IPS DF 4.7 (cell line): ENCODE measurements around the gene LUZP2.

Experiments
- DNase-seq: peaks from one replicate; pipeline ENCODE4 v3.0.0-alpha.2; 2013; ENCODE audit warnings: low spot score; ENCODE audit errors: extremely low read depth

The LUZP2 gene

DNA sequence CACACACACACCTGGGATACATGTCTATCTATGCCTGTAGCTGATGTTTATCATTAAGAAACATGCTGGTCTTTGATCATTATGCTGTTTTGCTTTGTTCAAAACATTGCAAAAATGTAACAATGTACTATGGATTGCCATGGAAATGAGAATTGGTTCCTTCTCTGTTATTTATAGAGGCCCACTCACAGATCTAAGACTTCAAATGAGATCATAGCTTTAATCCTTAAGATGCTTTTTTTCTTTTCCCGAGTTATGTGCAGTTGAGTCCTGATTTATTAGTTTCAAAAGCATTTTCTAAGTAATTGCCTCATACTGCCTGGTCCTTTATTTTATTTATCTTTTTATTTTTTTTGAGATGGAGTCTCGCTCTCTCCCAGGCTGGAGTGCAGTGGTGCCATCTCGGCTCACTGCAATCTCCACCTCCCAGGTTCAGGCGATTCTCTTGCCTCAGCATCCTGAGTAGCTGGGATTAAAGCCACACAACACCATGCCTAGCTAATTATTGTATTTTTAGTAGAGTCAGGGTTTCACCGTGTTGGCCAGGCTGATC, 131.4 kb downstream of the LUZP2 start:
- no peak for DNase-seq

DNA sequence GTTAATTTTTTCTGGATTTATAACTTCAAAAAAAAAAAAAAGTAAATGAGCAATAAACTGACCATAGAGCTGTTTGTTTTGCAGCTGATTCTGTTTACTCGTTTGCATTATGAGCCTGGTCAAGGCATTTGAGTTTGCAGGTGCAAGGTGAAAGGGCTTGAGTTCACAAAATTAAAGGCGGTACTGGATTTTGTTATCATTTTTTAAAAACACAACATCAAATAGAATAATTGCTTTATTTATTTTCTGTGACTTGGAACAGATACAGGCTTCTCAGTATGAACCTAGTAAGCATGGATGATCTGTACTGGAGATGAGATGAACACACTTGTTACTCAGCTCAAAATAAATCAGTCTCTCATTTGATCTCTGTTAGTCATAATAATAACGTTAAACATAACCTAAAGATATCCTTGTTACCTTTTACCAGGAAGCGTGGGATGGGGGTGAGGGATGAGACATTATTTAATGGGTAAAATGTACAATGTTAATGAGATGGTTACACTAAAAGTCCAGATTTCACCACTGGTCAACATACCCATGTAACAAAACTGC, 137.8 kb downstream of the LUZP2 start:
- no peak for DNase-seq

DNA sequence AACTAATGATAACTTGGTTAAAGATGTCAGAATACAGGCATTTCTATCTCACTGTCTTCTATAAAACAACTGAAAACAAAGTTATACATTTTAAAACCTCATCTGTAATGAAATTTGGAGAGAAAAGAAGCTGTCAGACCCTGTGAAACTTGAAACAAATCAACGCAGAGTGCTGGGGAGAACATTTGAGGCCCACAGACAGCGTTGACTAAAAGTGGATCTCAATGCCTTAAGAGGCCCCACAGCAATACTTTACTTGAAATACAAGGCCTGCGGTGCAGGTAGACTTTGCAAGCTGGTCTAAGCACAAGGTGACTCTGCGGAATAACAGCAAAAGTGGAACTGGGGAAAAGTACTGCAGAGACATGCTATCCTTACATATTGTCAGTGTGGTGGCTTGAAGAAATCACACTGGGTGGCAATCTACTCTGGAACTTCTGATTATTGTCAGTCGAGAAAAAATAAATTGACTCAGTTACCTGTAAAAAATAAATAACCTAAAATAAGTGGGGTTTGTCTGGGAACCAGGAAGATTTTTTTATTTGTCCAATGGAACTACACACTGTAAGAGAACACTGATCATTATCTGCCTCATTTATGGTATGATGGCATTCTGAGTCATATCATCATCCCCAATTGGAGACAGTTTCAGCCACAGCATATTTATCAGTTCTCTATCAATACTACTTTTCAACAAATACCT, 138.9 kb downstream of the LUZP2 start:
- DNase-seq = no peak

DNA sequence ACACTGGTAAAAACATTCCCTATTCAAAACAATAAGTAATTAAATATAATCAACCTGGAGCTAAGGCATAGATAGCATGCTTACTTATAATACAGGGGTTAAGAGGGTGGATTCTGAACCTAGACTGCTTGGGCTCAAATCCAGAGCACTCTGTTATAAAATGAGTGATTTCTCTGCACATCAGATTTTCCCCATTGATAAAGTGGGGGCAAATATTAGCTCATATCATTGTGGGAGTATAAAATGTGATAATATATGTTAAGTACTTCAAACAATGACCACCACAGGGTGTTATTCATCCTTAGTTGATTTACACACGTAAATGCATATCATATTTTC, 139.4 kb downstream of the LUZP2 start:
- no peak for DNase-seq

DNA sequence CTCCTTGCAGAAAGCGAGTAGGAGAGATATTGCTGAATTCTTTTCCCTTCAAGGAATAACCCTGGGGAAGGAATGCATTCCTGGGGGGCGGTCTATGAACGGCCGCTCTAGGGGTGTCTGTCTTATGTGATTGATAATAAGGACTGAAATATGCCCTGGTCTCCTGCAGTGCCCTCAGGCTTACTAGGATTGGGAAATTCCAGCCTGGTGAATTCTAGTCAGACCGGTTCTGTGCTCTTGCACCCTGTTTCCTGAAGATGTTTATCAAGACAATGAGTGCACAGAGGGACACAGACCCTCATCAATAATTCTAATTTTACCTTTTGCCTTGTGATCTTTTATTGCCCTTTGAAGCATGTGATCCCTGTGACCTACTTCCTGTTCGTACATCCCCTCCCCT, 140.7 kb downstream of the LUZP2 start:
- DNase-seq = no peak

DNA sequence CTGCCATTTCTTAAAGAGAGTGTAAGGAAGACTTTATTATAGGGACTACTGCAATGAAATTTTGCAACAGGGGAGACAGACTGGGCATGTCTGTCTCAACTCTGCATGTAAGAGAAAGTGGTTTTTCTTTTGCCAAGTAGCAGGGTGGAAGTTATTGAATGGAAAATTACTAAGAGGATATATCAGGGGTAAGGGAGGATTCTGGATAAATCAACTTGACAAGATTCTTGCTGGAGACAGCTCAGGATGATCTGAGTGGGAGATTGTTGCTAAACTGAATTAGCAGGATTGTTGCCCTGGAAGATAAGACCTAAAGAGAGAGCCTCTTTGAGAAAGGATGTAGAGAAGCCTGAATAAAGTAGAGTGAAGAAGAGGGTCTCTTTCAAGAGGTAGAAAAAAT, 145.8 kb downstream of the LUZP2 start:
- DNase-seq = no peak

DNA sequence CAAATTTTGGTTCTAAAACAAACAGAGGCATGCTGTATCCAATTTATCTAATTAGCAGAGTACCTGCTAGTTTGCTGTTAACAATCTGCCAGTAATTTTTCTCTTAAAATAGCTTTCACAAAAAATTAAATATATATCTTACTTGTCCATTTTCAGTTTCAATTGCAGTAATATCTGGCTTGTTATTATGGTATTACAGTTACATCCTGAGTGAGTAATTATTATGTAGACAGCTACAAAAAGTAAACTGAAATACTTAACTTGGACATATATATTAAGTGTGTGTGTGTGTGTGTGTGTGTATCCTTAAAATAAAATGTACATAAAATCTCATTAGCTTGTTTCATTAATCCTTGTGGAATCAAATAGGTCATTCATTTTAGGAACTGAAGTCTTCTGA, 148.7 kb downstream of the LUZP2 start:
- DNase-seq = no peak

- no peak for DNase-seq
Measured at GRCh38 chr11:24651873-24652272, 155.0 kb downstream of the LUZP2 start.

- DNase-seq = no peak
Measured at GRCh38 chr11:24653901-24654300, 157.0 kb downstream of the LUZP2 start.

DNA sequence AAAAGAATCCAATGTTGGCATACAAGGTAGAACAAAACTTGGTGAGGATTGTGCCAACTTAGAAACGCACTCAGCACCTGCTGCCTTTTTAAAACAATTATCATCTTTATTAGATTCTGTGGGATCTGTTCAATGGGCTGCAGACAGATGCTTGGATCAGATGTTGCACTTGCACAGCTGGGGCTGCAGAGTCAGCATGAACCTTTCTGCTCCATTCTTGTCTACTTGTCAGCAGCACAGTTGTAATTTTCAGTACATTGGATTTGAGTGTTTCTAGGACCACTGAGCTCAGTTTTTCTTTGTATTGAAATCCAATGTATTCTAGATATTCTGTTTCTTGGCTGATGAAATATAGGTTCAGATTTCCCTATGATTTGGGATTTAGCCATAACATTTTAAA, 164.5 kb downstream of the LUZP2 start:
- DNase-seq = no peak

GRCh38 chr11:24664399-24664798, 167.5 kb downstream of the LUZP2 start:
- no peak for DNase-seq

GRCh38 chr11:24667353-24667968, 170.6 kb downstream of the LUZP2 start:
- no peak for DNase-seq

DNA sequence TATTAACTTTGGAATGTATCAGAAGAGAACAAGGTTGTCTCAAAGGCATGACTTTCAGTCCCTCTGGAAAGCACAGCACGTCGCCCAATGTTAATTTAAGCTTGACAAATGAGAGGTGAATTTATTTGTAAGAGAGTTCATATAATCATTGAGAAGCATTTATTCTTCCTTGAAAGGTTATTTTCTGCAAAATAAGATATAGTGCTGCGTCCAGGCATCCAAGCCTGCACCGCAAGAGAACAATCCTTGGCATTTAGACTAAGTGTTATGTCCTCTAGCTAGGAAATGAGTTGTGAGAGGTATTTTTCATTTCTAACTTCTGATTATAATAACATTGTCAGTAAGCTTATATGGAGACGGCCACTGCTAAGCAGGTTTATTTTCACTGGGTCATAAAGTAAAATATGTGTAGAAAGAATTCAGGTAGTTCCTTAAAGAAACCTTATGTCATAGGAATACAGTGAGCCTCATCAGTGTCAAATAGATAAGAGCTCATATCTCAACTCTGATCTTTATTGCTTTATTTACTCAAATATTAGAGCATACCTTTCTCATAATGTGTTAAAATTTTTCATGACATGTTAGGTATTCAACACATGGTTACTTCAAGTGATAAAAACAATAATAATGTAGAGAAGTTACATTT, 182.0 kb downstream of the LUZP2 start:
- DNase-seq = no peak

GRCh38 chr11:24679821-24680351, 183.0 kb downstream of the LUZP2 start:
- peak; percentile 30 for DNase-seq

GRCh38 chr11:24683583-24683982, 186.7 kb downstream of the LUZP2 start:
- no peak for DNase-seq

DNA sequence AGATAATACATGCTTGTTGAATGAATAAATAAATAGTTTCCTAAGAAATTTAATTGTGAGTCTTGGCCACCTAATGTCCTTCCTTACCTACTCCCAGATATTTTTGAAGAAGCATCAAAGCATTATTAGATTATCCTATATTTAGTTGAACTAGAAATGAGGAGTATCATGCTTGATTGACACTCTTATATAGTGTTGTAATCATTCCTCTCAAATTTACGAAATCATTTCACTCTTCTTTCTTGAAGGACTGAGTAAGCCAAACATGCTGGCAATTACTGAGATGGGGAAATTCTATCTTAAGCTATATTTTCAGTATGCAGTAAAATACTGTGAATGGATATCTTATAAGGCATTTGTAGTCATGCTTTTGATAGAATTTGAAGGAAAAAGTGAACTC, 189.0 kb downstream of the LUZP2 start:
- no peak for DNase-seq

DNA sequence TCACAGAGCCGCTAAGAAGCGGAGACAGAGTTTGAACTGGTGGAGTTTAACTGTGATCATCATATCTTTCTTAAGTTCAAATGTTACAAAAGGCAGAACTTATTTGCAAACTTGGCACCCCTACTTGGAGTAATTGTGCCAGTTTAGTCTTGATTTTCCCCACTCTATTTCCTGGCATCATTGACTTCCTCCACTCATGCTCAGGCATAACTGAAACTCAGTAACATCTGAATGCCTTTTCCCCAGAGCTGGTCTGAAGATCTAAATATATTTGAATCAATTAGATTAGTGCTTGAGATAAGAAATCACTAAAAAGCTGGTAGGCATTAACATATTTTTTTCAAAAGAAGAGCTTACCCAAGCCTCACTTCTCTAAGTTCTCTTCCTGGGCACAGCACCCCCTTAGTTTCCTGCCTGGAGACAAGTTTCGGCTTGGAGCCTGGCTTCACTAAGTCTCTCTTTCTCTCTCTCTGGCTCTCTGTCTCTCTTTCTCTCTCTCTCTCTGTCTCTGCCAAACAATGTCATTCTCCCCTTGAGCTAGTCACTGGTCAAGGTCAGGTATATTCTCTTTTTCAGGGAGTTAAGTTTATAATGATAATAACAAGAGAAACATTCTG, 190.8 kb downstream of the LUZP2 start:
- no peak for DNase-seq

- DNase-seq = no peak
Measured at GRCh38 chr11:24688981-24689380, 192.1 kb downstream of the LUZP2 start.

DNA sequence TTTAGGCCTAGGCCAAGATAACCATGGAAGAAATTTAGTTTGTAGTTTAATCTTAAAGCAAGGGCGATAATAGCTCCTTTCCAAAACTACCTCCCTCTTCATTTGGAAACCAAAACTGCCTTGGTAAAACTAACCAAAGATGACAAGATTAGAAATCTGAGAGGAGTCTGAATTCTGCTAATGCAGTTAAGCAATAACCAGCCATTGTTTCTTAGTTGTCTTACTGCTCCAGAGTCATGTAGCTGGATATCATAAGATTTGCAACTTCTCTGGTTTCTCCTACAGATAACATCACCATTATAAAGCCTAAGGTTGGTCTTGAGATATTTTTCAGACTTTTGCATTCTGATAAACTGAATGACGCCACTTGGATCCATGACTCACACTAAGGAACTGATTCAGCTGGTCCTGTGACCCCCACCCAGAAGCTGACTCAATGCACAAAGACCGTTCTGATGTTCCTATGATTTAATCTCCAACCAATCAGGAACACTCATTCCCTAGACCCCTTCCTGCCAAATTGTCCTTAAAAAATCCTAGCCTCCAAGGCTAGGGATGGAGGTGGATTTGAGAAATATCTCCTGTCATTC, 200.8 kb downstream of the LUZP2 start:
- no peak for DNase-seq

DNA sequence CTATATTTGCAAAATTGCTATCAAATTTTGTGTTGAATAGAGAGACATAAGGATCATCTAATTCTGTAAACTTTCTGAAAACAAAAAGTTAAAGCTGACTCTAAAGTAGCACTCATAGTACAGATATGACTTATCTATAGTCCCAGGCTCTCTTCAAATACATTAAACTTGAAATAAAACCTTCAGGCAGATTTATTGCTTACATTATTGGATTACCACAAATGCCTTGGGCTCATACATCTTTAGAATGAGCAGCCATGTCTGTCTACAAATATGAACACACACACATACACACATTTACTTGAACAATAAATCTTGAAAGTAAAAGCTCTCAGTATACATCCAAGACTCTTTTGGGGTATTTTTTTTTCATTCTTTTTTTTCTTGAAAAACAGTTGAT, 207.9 kb downstream of the LUZP2 start:
- DNase-seq = no peak

DNA sequence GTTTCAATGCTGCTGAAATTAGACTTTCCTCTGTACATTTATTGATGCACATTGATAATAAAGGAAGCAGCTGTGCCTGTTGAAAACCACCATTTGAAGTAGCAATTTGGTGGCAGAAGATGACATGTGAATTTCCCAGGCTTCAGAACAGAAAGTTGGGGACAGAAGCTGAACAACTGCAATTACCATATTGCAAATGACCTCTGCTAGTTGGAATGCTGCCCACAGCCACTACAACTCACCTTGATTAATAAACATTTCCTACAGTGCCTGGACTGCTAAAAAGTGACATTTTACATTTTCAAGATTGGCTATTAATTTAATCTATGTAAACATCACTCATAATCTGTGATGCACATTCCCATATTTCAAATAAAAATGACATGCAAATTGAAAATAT, 208.6 kb downstream of the LUZP2 start:
- peak; percentile 2 for DNase-seq
